K562 (cell line): ENCODE measurements around the gene ATP2A1. TPM values are rescaled to one million over a fixed set of nuclear protein-coding genes. Genes with fewer than 3 reads are reported as not detected.

Experiments used
- ATAC-seq: fragments of 200-7000 bp; cut with Tn5 transposase; 3 replicates; pipeline ENCODE4 v1.9.1; 2020; ENCODE audit warnings: moderate library complexity
- BruUV-seq: library from RNA; stranded (reverse); fragments of 400-500 nt; replicated peaks from 2 replicates; lab custom pipeline; 2021; lab: Mats Ljungman, UMichigan
- CTCF ChIA-PET: fragments of 300-600 bp; formaldehyde crosslinking; extraction: SDS; loops from one replicate; lab custom pipeline; 2021; ENCODE audit warnings: low intra/inter-chr PET ratio; lab: Yijun Ruan, JAX
- POLR2A ChIA-PET: fragments of 300-600, 350-650 bp; sonication (Branson Sonifier 250); formaldehyde crosslinking; extraction: SDS; loops from one replicate; lab custom pipeline; 2021; ENCODE audit warnings: antibody characterized with exemption, inconsistent platforms; lab: Yijun Ruan, JAX
- DNase-seq, 4 experiments: peaks; one replicate each; pipeline versions ENCODE4 v3.0.0 to v3.0.0-alpha.2; 2011 to 2018; ENCODE audit warnings: low spot score in 3 of 4, mixed read lengths in 3 of 4; ENCODE audit errors: extremely low read depth in 1 of 4
- FAIRE-seq: peaks from 2 replicates; lab custom pipeline; 2011; peaks lifted over from hg19 to GRCh38; lab: Jason Lieb, UNC
- H2AFZ ChIP-seq: 2 replicates; pipeline ENCODE4 v1.6.0; 2011; ENCODE audit warnings: low read depth, low read length, control low read depth, inconsistent platforms
- H3K27ac ChIP-seq: fragments of 200-600 bp; 3 replicates; pipeline ENCODE4 v1.8.0; 2011; ENCODE audit warnings: low read depth, mild to moderate bottlenecking, control low read depth, inconsistent platforms, low read length, moderate library complexity, mixed read lengths; ENCODE audit errors: extremely low read depth
- H3K27me3 ChIP-seq, 2 experiments: fragments of 300-600 bp in 1 of 2; 2 replicates in 1 of 2; 3 replicates in 1 of 2; pipeline versions ENCODE4 v1.6.0 to v1.8.0; 2011; ENCODE audit warnings: inconsistent platforms in 2 of 2, low read length in 2 of 2, mild to moderate bottlenecking in 1 of 2, mixed read lengths in 1 of 2, moderate library complexity in 1 of 2; ENCODE audit not compliant: control insufficient read depth in 2 of 2, insufficient read depth in 2 of 2
- H3K36me3 ChIP-seq: fragments of 300-600 bp; 3 replicates; pipeline ENCODE4 v1.8.0; 2011; ENCODE audit warnings: mild to moderate bottlenecking, low read length, inconsistent platforms; ENCODE audit not compliant: control insufficient read depth, insufficient read depth
- H3K4me1 ChIP-seq, 2 experiments: fragments of 200-600 bp in 1 of 2; replicated peaks in 1 of 2; 2 replicates in 1 of 2; 3 replicates in 1 of 2; pipeline versions ENCODE4 v1.5.1 to v1.8.0; 2011; ENCODE audit warnings: inconsistent platforms in 2 of 2, low read length in 2 of 2, mild to moderate bottlenecking in 1 of 2, mixed read lengths in 1 of 2, moderate library complexity in 1 of 2; ENCODE audit not compliant: control insufficient read depth in 2 of 2, insufficient read depth in 2 of 2
- H3K4me2 ChIP-seq: 2 replicates; pipeline ENCODE4 v1.6.1; 2011; ENCODE audit warnings: low read length, control low read depth, inconsistent platforms, mixed read lengths; ENCODE audit not compliant: insufficient read depth
- H3K4me3 ChIP-seq: fragments of 200-600 bp; sonication (generic), shearing (Covaris generic); 2 replicates; pipeline ENCODE4 v1.5.1; 2016; ENCODE audit warnings: control low read depth, inconsistent platforms
- H3K79me2 ChIP-seq: fragments of 200-600 bp; 3 replicates; pipeline ENCODE4 v1.8.0; 2011; ENCODE audit warnings: low read length, inconsistent platforms; ENCODE audit not compliant: control insufficient read depth, insufficient read depth
- H3K9ac ChIP-seq, 2 experiments: 2 replicates each; pipeline versions ENCODE4 v1.6.0 to v1.6.1; 2011; ENCODE audit warnings: low read depth in 2 of 2, low read length in 2 of 2, control low read depth in 1 of 2, inconsistent platforms in 1 of 2, mild to moderate bottlenecking in 1 of 2, mixed read lengths in 1 of 2; ENCODE audit not compliant: insufficient read depth in 1 of 2
- H3K9me1 ChIP-seq: one replicate; pipeline ENCODE4 v1.6.0; 2011; ENCODE audit warnings: inconsistent platforms, mild to moderate bottlenecking, low read length, moderate library complexity; ENCODE audit not compliant: control insufficient read depth, insufficient read depth
- H3K9me3 ChIP-seq: replicated peaks from 2 replicates; pipeline ENCODE4 v1.5.1; 2011; ENCODE audit warnings: low read depth, low read length, inconsistent platforms; ENCODE audit not compliant: control insufficient read depth, insufficient read depth
- H4K20me1 ChIP-seq: replicated peaks from 2 replicates; pipeline ENCODE4 v1.6.1; 2011; ENCODE audit warnings: low read length, inconsistent platforms, mixed read lengths; ENCODE audit not compliant: control insufficient read depth, insufficient read depth
- ARNT ChIP-seq, 2 experiments: fragments of 450-650 bp; IDR thresholded peaks; 2 replicates each; pipeline ENCODE4 v1.6.1; 2016; ENCODE audit warnings: mild to moderate bottlenecking in 1 of 2
- ASH1L ChIP-seq: fragments of 450-650 bp; IDR thresholded peaks from 2 replicates; pipeline ENCODE4 v1.6.1; 2018; ENCODE audit warnings: borderline replicate concordance, mild to moderate bottlenecking, low read depth; ENCODE audit not compliant: partially characterized antibody
- C11orf30 ChIP-seq: fragments of 450-650 bp; IDR thresholded peaks from 2 replicates; pipeline ENCODE4 v1.6.1; 2016; ENCODE audit warnings: low read depth, mild to moderate bottlenecking
- ELF4 ChIP-seq: fragments of 450-650 bp; formaldehyde crosslinking; IDR thresholded peaks from 2 replicates; pipeline ENCODE4 v1.4.0; 2022; ENCODE audit warnings: missing genetic modification characterization
- ETV6 ChIP-seq, 3 experiments: fragments of 150-350 bp in 1 of 3; sonication (generic) in 1 of 3; formaldehyde crosslinking in 1 of 3; IDR thresholded peaks; 2 replicates each; pipeline versions ENCODE4 v1.6.1 to v1.8.0; 2014 to 2022; ENCODE audit warnings: borderline replicate concordance in 2 of 3, low read depth in 2 of 3, antibody characterized with exemption in 1 of 3, low read length in 1 of 3, mild to moderate bottlenecking in 1 of 3, missing genetic modification reagents in 1 of 3
- HEY1 ChIP-seq: fragments of 250-450 bp; sonication (Bioruptor Pico); IDR thresholded peaks from 2 replicates; pipeline ENCODE4 v1.5.0; 2020; ENCODE audit warnings: mild to moderate bottlenecking, moderate library complexity, borderline replicate concordance
- KAT7 ChIP-seq: sonication (generic); formaldehyde crosslinking; IDR thresholded peaks from 2 replicates; pipeline ENCODE4 v1.8.0; 2022; ENCODE audit warnings: missing genetic modification reagents, mild to moderate bottlenecking, borderline replicate concordance
- NFE2 ChIP-seq: IDR thresholded peaks from 2 replicates; pipeline ENCODE4 v1.6.1; 2014; ENCODE audit warnings: antibody characterized with exemption, low read depth
- PYGO2 ChIP-seq: fragments of 450-650 bp; IDR thresholded peaks from 2 replicates; pipeline ENCODE4 v1.6.1; 2016; ENCODE audit warnings: mild to moderate bottlenecking, missing genetic modification characterization, moderate library complexity, missing compliant biosample characterization
- RBFOX2 ChIP-seq: fragments of 200-400 bp; formaldehyde crosslinking; IDR thresholded peaks from 2 replicates; pipeline ENCODE4 v1.6.1; 2017; ENCODE audit warnings: low read depth, mild to moderate bottlenecking, low read length, moderate library complexity
- RNF2 ChIP-seq: sonication (generic); IDR thresholded peaks from 2 replicates; pipeline ENCODE4 v1.6.1; 2016
- SPI1 ChIP-seq: IDR thresholded peaks from 2 replicates; pipeline ENCODE4 v1.6.1; 2011; ENCODE audit warnings: low read depth, low read length, control low read depth, borderline replicate concordance
- TSC22D4 ChIP-seq: fragments of 450-650 bp; IDR thresholded peaks from 2 replicates; pipeline ENCODE4 v1.6.1; 2016; ENCODE audit warnings: missing genetic modification characterization, missing biosample characterization, control low read depth
- ZKSCAN8 ChIP-seq: fragments of 200-800 bp; sonication (Bioruptor generic); IDR thresholded peaks from 2 replicates; pipeline ENCODE4 v1.6.1; 2016; ENCODE audit warnings: missing genetic modification characterization, missing compliant biosample characterization
- ZNF133 ChIP-seq: fragments of 250-450 bp; sonication (Bioruptor Pico); IDR thresholded peaks from 2 replicates; pipeline ENCODE4 v1.4.0; 2020; ENCODE audit warnings: mild to moderate bottlenecking
- ZNF165 ChIP-seq: fragments of 250-450 bp; sonication (Bioruptor Pico); IDR thresholded peaks from 2 replicates; pipeline ENCODE4 v1.4.0; 2020; ENCODE audit warnings: borderline replicate concordance
- ZNF280A ChIP-seq: fragments of 450-650 bp; IDR thresholded peaks from 2 replicates; pipeline ENCODE4 v1.6.1; 2018; ENCODE audit warnings: mild to moderate bottlenecking, low read depth; ENCODE audit not compliant: partially characterized antibody
- ZNF507 ChIP-seq: conservative IDR thresholded peaks from 2 replicates; pipeline ENCODE4 v1.6.1; 2017; ENCODE audit warnings: missing genetic modification characterization, missing compliant biosample characterization
- WGBS: fragments of 100-300 bp; shearing (Covaris generic); methylation state at CpG from one replicate; pipeline ENCODE4 v1.1.6; 2016; ENCODE audit warnings: low coverage, mixed read lengths; ENCODE audit not compliant: insufficient coverage; ENCODE audit errors: missing lambda C conversion rate; 5-methylcytosine and 5-hydroxymethylcytosine counted together
- in situ Hi-C: fragments of 300-500 bp; cut with MboI; formaldehyde crosslinking; loops from 4 replicates; pipeline ENCODE4 v1.15.0; 2018; ENCODE audit warnings: inconsistent platforms, mixed read lengths
- intact Hi-C: fragments of 100-400 bp; cut with micrococcal nuclease; formaldehyde crosslinking; loops from 2 replicates; pipeline ENCODE4 v1.14.2; 2022
- polyA plus RNA-seq, 8 experiments: library from polyadenylated mRNA; depleted of rRNA in 4 of 8; stranded (reverse) in 5 of 8; unstranded in 3 of 8; fragments of >200 nt; fragmentation: Nextera tagmentation in 2 of 8; fragmentation: Illumina TruSeq in 1 of 8; extraction: Ambion mirVana in 2 of 8; extraction: Trizol in 1 of 8; gene quantifications; 2 replicates each; pipeline versions ENCODE4 v1.2.1 to v1.2.3, GENCODE V29; 2011 to 2014; ENCODE audit warnings: inconsistent platforms in 1 of 8, missing spikeins in 1 of 8
- total RNA-seq, 7 experiments: library from RNA; depleted of rRNA in 6 of 7; stranded (reverse); fragments of >200 nt in 6 of 7; fragmentation: Illumina TruSeq in 2 of 7; extraction: Trizol in 2 of 7; gene quantifications; 2 replicates each; pipeline versions ENCODE4 v1.2.1 to v1.2.3, GENCODE V29; 2011 to 2021; ENCODE audit warnings: low replicate concordance in 1 of 7

ATP2A1 gene
- total and polyA plus RNA-seq, 9 of the 15 experiments (the other 6 are each of a cell fraction or from before 2014, with no cell fraction given): 0.25 to 2.6 (median 0.65) TPM

- H3K27ac ChIP-seq: peak overlapping the region; percentile 8; the same call in 1 of the 3 replicates
- in situ Hi-C loops: no loop called here
Measured at GRCh38 chr16:28839899-28840298, 38.4 kb upstream of the ATP2A1 start.

DNA sequence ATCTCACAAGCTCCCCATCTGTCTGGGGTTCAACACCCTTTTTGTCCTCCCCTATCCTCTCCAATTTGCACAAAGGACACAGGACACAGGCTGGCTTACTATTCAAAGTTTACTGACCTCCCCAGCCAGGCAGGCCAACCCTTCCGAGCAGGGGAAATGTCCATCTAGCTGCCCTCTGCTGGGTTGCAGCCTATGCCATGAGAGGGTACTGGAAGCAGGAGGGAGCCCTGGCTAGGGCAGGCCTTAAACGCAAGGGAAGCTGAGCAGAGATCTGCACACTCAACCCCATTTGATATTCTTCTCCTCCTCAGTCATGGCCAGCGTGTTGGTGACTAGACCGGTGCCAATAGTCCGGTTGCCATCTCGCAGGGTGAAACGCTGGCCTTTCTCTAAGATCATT is 35.6 kb upstream of the ATP2A1 start:
- WGBS: 96% methylated on average over 7 of the region's 7 CpGs
- TF ChIP-seq RNF2 (no peak), ARNT (IDR thresholded peaks at IDR 0.05) (no peak), ZNF133 (CRISPR knock-in tag) (no peak), HEY1 (CRISPR knock-in tag) (no peak), ZKSCAN8 (no peak), ETV6 (IDR thresholded peaks at IDR 0.05; ENCODE audit: borderline replicate concordance in 1 of 2, low read depth in 2 of 2, low read length in 1 of 2) (no peak), ETV6 (CRISPR knock-in tag; IDR thresholded peaks at IDR 0.05; ENCODE audit: borderline replicate concordance) (no peak), ZNF280A (no peak), PYGO2 (tag) (no peak), ZNF507 (tag) (no peak), ZNF165 (CRISPR knock-in tag) (no peak), ELF4 (CRISPR knock-in tag) (no peak), ASH1L (no peak), NFE2 (no peak)

More at GRCh38 chr16:28839899-28840298, 38.4 kb upstream of the ATP2A1 start:
- Histone ChIP-seq H3K9me1 (no peaks in the 10 kb centered on the region), H3K36me3 (peaks cover 71% of the 10 kb centered on the region), H2AFZ (no peak overlapping the region), H4K20me1 (peaks cover 3% of the 10 kb centered on the region; the same call in 1 of the 2 replicates), H3K9ac (no peak overlapping the region), H3K79me2 (peaks cover 10% of the 10 kb centered on the region), H3K4me3 (no peak overlapping the region), H3K4me2 (no peak overlapping the region), H3K9me3 (no peaks in the 10 kb centered on the region), H3K27me3 (no peaks in the 10 kb centered on the region), H3K4me1 (peaks cover under 1 to 24% of the 10 kb centered on the region in 2 experiments; a peak in 3 of 5 replicates)
- peak; percentile 65 for TF ChIP-seq NFE2
- TF ChIP-seq TSC22D4 (tag): no peak
- no peak for TF ChIP-seq KAT7 (CRISPR knock-in tag)
- 0 out of 2 replicates have a peak, but pooled peaks have one; percentile 22 for TF ChIP-seq C11orf30
- 0 out of 2 replicates have a peak, but pooled peaks have one; percentile 46 for TF ChIP-seq SPI1
- peak; percentile 4; the same call in 1 of the 2 replicates for TF ChIP-seq RBFOX2
- POLR2A ChIA-PET: interaction anchor here (0.7 to 5.9 kb wide), 6 partner anchors 8 to 105 kb away, joined by 3 to 72 read pairs (median 4); no protein-coding TSS in a partner anchor
- BruUV-seq: no TSS peak
- intact Hi-C loops: no loop called here
- DNase-seq (peak in 1 of 4 experiments; percentile 24), ATAC-seq (peak; percentile 1; the same call in 2 of the 3 replicates), FAIRE-seq (peak; percentile 80)
- CTCF ChIA-PET: no interaction called here
- WGBS: 33% methylated on average over 1 of the region's 1 CpG

More for the DNA sequence above, 35.6 kb upstream of the ATP2A1 start:
- H3K9ac ChIP-seq: 0 out of 4 replicates have a peak overlapping the region, but pooled peaks of 1 of the 2 experiments have one; percentile 3
- H3K9me1 ChIP-seq: no peaks in the 10 kb centered on the region
- ChIA-PET POLR2A (interaction anchor here (0.6 to 10.1 kb wide), 5 partner anchors 9 to 236 kb away, joined by 3 to 100 read pairs (median 10); partner anchors contain the start of gene SH2B1), CTCF (no interaction called here)
- intact Hi-C loops: no loop called here
- H3K36me3 ChIP-seq: peaks cover 49% of the 10 kb centered on the region
- in situ Hi-C loops: no loop called here
- no peaks in the 10 kb centered on the region for H3K9me3 ChIP-seq
- H4K20me1 ChIP-seq: no peaks in the 10 kb centered on the region
- H3K4me1 ChIP-seq: peaks cover 4 to 24% of the 10 kb centered on the region in 2 experiments; a peak in 3 of 5 replicates
- no peak overlapping the region for H3K4me2 ChIP-seq
- no peaks in the 10 kb centered on the region for H3K27me3 ChIP-seq
- H3K27ac ChIP-seq: no peak overlapping the region
- FAIRE-seq (no peak), ATAC-seq (no peak), DNase-seq (no peak)
- H3K79me2 ChIP-seq: peaks cover 36% of the 10 kb centered on the region
- no TSS peak for BruUV-seq
- no peak overlapping the region for H2AFZ ChIP-seq
- H3K4me3 ChIP-seq: no peak overlapping the region
